Measurements from ENCODE around the gene PTPRA. TPM values are rescaled to one million over a fixed set of nuclear protein-coding genes. Genes with fewer than 3 reads are reported as not detected.
A peak's percentile ranks its signal among the peaks of the same experiment; 100 is the strongest.

PTPRA gene
- total RNA-seq, 1 donor from 2014 or later = 50.1 TPM

- peak within 1 kb of the TSS; percentile 21 for H3K27ac Mint-ChIP-seq (ENCODE audit: unreplicated experiment)
- H4K20me1 ChIP-seq (ENCODE audit: insufficient read depth, low read length) = peaks cover 3% of the 10 kb centered on the region
- H3K9me3 Mint-ChIP-seq (ENCODE audit: unreplicated experiment) = no peaks in the 10 kb centered on the region
- FAIRE-seq = no peak
- H3K4me2 ChIP-seq (ENCODE audit: low read length) = peak within 1 kb of the TSS; percentile 85
- peaks cover 3% of the 10 kb centered on the region for H3K4me1 Mint-ChIP-seq (ENCODE audit: low read depth, unreplicated experiment)
- TF ChIP-seq, protein P1, sequence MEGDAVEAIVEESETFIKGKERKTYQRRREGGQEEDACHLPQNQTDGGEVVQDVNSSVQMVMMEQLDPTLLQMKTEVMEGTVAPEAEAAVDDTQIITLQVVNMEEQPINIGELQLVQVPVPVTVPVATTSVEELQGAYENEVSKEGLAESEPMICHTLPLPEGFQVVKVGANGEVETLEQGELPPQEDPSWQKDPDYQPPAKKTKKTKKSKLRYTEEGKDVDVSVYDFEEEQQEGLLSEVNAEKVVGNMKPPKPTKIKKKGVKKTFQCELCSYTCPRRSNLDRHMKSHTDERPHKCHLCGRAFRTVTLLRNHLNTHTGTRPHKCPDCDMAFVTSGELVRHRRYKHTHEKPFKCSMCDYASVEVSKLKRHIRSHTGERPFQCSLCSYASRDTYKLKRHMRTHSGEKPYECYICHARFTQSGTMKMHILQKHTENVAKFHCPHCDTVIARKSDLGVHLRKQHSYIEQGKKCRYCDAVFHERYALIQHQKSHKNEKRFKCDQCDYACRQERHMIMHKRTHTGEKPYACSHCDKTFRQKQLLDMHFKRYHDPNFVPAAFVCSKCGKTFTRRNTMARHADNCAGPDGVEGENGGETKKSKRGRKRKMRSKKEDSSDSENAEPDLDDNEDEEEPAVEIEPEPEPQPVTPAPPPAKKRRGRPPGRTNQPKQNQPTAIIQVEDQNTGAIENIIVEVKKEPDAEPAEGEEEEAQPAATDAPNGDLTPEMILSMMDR (IDR thresholded peaks at IDR 0.05; ENCODE audit: insufficient read depth, low read depth, low read length) = no peak
- TF ChIP-seq EZH2 (IDR thresholded peaks at IDR 0.05; ENCODE audit: insufficient read depth, low read length) = no peak
- peak within 1 kb of the TSS; percentile 86 for H3K9ac ChIP-seq (ENCODE audit: low read length)
- no peaks in the 10 kb centered on the region for H3K27me3 Mint-ChIP-seq (ENCODE audit: low read depth, unreplicated experiment)
- H3K4me1 ChIP-seq (ENCODE audit: insufficient read depth, low read length) = peaks cover 9% of the 10 kb centered on the region
- peak; percentile 75 for DNase-seq (ENCODE audit: low read depth)
- no peaks in the 10 kb centered on the region for H3K9me3 ChIP-seq (ENCODE audit: insufficient read depth, low read depth, low read length)
- H3K27me3 ChIP-seq (ENCODE audit: insufficient read depth, low read length) = no peaks in the 10 kb centered on the region
- H3K36me3 ChIP-seq (ENCODE audit: insufficient read depth, low read length) = peaks cover 2% of the 10 kb centered on the region
- peak within 1 kb of the TSS; percentile 100 for H2AFZ ChIP-seq (ENCODE audit: low read depth, low read length)
- peak within 1 kb of the TSS; percentile 88 for H3K27ac ChIP-seq (ENCODE audit: low read depth, low read length)
- peak within 1 kb of the TSS; percentile 83 for H3K4me3 ChIP-seq (ENCODE audit: insufficient read depth, low read depth, low read length)
- H3K36me3 Mint-ChIP-seq (ENCODE audit: low read depth, unreplicated experiment) = peaks cover 26% of the 10 kb centered on the region
- H3K4me3 Mint-ChIP-seq (ENCODE audit: unreplicated experiment) = peak within 1 kb of the TSS; percentile 89
- H3K79me2 ChIP-seq (ENCODE audit: insufficient read depth, low read length) = peaks cover 15% of the 10 kb centered on the region
Observed at GRCh38 chr20:2840138-2840966, 32.9 kb upstream of the PTPRA start, which contains the start of the genes PCED1A and VPS16. Gene PCED1A (minus strand): TSS chr20:2840655. CDS start chr20:2839912, 743 bp downstream. Gene VPS16 (plus strand): TSS chr20:2840745. CDS start chr20:2840775, 30 bp downstream.

GRCh38 chr20:2840967-2841531 is 32.2 kb upstream of the PTPRA start:
- Mint-ChIP-seq H3K27ac (ENCODE audit: unreplicated experiment) (no peak overlapping the region), H3K36me3 (ENCODE audit: low read depth, unreplicated experiment) (peaks cover 24% of the 10 kb centered on the region), H3K4me3 (ENCODE audit: unreplicated experiment) (peak overlapping the region; percentile 89), H3K9me3 (ENCODE audit: unreplicated experiment) (no peaks in the 10 kb centered on the region), H3K27me3 (ENCODE audit: low read depth, unreplicated experiment) (no peaks in the 10 kb centered on the region), H3K4me1 (ENCODE audit: low read depth, unreplicated experiment) (peaks cover 3% of the 10 kb centered on the region)
- no peaks in the 10 kb centered on the region for H3K9me3 ChIP-seq (ENCODE audit: insufficient read depth, low read depth, low read length)
- H3K36me3 ChIP-seq (ENCODE audit: insufficient read depth, low read length) = peaks cover 2% of the 10 kb centered on the region
- peak overlapping the region; percentile 86 for H3K9ac ChIP-seq (ENCODE audit: low read length)
- FAIRE-seq = no peak
- peak; percentile 63 for DNase-seq (ENCODE audit: low read depth)
- peaks cover 15% of the 10 kb centered on the region for H3K79me2 ChIP-seq (ENCODE audit: insufficient read depth, low read length)
- H2AFZ ChIP-seq (ENCODE audit: low read depth, low read length) = peak overlapping the region; percentile 100
- H3K4me1 ChIP-seq (ENCODE audit: insufficient read depth, low read length) = peaks cover 9% of the 10 kb centered on the region
- peak overlapping the region; percentile 85 for H3K4me2 ChIP-seq (ENCODE audit: low read length)
- H4K20me1 ChIP-seq (ENCODE audit: insufficient read depth, low read length) = peaks cover 6% of the 10 kb centered on the region
- no peak for TF ChIP-seq EZH2 (IDR thresholded peaks at IDR 0.05; ENCODE audit: insufficient read depth, low read length)
- TF ChIP-seq, protein P1 (IDR thresholded peaks at IDR 0.05; ENCODE audit: insufficient read depth, low read depth, low read length) = no peak
- H3K4me3 ChIP-seq (ENCODE audit: insufficient read depth, low read depth, low read length) = peak overlapping the region; percentile 83
- peak overlapping the region; percentile 17 for H3K27ac ChIP-seq (ENCODE audit: low read depth, low read length)
- H3K27me3 ChIP-seq (ENCODE audit: insufficient read depth, low read length) = no peaks in the 10 kb centered on the region

All from astrocyte (in vitro differentiated cells and primary cell).